ENCODE measurements around the gene PPT2.

DNA sequence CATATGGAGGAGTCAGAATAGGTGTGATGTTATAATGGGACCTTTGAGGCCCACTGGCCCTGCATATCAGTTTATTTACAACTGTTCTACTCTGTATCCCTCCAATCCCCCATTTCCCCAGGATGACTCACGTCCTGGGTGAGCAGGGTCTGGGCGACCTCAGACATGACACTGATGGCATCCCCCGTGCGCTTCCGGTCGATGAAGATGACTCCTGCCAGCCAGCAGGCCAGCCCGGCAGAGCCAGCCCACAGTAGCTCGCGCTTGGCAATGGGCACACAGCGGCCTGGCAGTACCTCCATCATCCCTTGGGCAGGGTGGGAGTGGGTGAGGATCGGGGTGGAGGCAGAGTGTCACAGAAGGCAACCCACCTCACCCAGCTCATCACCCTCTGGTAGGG, 16.4 kb downstream of the PPT2 start:
- TF ChIP-seq EZH2 (IDR thresholded peaks at IDR 0.05; ENCODE audit: borderline replicate concordance, low read depth, low read length, severe bottlenecking) (no peak), CTCF (IDR thresholded peaks at IDR 0.05; ENCODE audit: extremely low read depth in 1 of 2, insufficient read depth in 1 of 2, low read depth in 1 of 2, low read length in 2 of 2) (no peak), POLR2AphosphoS5 (IDR thresholded peaks at IDR 0.05; ENCODE audit: insufficient read depth, low read depth, low read length) (no peak), POLR2A (IDR thresholded peaks at IDR 0.05; ENCODE audit: low read depth, low read length) (no peak), JUN (IDR thresholded peaks at IDR 0.05; ENCODE audit: borderline replicate concordance, insufficient read depth, insufficient read length, low read depth) (no peak), MYC (IDR thresholded peaks at IDR 0.05; ENCODE audit: low read depth, low read length) (no peak)
- TF ChIP-seq, protein P1, sequence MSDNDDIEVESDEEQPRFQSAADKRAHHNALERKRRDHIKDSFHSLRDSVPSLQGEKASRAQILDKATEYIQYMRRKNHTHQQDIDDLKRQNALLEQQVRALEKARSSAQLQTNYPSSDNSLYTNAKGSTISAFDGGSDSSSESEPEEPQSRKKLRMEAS (IDR thresholded peaks at IDR 0.05; ENCODE audit: insufficient read depth, insufficient read length), result no peak

All from endothelial cell of umbilical vein (primary cell).